ENCODE data around the gene HBS1L.

Gene HBS1L

DNA sequence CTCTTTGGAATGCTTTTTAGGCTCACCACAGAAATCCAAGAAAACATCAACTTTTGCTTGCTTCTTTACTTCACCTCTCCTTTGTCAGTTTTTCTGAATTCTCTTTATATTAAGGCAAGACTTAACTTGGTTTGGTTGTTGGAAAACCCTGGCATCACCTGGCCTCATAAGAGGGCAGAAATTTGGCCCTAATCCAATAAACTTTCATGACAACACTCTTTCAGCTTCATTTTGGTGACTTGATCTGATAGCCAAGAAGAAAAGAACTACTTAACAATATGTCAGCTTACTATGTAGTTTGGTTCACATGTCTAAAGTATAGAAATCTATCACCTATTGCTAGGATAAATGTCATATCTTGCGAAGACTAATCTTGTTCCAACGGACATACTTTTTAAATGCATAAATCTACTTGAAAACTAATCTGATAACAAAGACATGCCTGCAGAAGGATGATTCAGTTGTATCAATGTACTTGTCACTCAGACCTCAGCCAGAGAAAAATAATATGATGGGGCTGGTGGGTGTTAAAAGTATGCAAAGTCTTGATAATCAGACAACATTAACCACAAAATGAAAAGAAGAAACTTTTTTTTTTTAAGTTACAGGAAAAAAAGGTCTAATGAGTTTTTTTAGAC is 19.3 kb upstream of the HBS1L start:
- no peaks in the 10 kb centered on the region for H3K36me3 ChIP-seq
- no peak overlapping the region for H3K27ac ChIP-seq
- no peak overlapping the region for H3K4me3 ChIP-seq (ENCODE audit: low read depth in 1 of 2, low read length in 1 of 2)
- no peak for TF ChIP-seq CTCF (IDR thresholded peaks at IDR 0.05)
- H3K27me3 ChIP-seq: no peaks in the 10 kb centered on the region
- no peaks in the 10 kb centered on the region for H3K9me3 ChIP-seq
- peaks cover 4 to 9% of the 10 kb centered on the region in 2 experiments for H3K4me1 ChIP-seq (ENCODE audit: control insufficient read depth in 1 of 2, insufficient read depth in 1 of 2, low read depth in 1 of 2, low read length in 1 of 2)

DNA sequence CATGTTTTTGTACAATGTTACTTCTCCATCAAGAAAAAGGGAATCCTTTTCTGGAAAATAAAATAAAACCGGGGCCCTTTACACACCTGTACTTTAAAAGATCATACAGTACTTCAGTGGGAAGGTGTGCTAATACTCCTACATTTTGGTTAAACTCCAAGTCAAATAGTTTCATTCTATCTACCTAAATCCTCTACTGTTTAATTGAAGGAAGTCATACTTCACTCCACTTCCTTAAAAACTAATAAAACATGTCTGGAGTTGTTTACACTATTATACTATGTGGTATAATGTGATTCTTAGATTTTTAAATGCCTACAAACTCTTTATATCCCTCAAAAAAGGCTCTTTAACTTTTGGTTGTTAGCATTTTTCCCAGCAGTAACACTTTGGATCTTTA is 18.6 kb upstream of the HBS1L start:
- H3K27ac ChIP-seq: no peak overlapping the region
- no peaks in the 10 kb centered on the region for H3K27me3 ChIP-seq
- H3K36me3 ChIP-seq: no peaks in the 10 kb centered on the region
- no peaks in the 10 kb centered on the region for H3K9me3 ChIP-seq
- no peak overlapping the region for H3K4me3 ChIP-seq (ENCODE audit: low read depth in 1 of 2, low read length in 1 of 2)
- TF ChIP-seq CTCF (IDR thresholded peaks at IDR 0.05): no peak
- H3K4me1 ChIP-seq (ENCODE audit: control insufficient read depth in 1 of 2, insufficient read depth in 1 of 2, low read depth in 1 of 2, low read length in 1 of 2): peaks cover 4 to 9% of the 10 kb centered on the region in 2 experiments

DNA sequence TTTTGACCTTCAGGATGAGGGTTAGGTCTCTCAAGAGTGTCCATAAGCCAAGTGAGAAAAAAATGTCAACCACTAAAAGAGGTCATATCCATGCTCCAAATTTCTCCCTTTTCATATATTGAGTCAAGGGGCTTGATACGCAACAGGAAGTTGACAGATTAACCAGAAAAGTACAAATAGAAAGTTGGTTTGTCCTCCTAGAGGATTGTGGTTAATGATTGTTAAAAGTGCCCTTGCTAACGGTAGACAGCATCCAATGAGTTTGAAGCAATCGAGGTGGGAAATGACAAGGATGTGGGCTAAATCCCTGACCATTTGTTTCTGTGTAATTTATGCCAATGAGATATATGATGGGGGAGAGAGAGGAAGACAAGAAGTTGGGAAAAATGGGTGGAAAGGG is 18.1 kb upstream of the HBS1L start:
- H3K4me1 ChIP-seq (ENCODE audit: control insufficient read depth in 1 of 2, insufficient read depth in 1 of 2, low read depth in 1 of 2, low read length in 1 of 2): peaks cover 4 to 9% of the 10 kb centered on the region in 2 experiments
- no peaks in the 10 kb centered on the region for H3K27me3 ChIP-seq
- no peak overlapping the region for H3K4me3 ChIP-seq (ENCODE audit: low read depth in 1 of 2, low read length in 1 of 2)
- no peaks in the 10 kb centered on the region for H3K36me3 ChIP-seq
- H3K27ac ChIP-seq: no peak overlapping the region
- TF ChIP-seq CTCF (IDR thresholded peaks at IDR 0.05): no peak
- no peaks in the 10 kb centered on the region for H3K9me3 ChIP-seq

DNA sequence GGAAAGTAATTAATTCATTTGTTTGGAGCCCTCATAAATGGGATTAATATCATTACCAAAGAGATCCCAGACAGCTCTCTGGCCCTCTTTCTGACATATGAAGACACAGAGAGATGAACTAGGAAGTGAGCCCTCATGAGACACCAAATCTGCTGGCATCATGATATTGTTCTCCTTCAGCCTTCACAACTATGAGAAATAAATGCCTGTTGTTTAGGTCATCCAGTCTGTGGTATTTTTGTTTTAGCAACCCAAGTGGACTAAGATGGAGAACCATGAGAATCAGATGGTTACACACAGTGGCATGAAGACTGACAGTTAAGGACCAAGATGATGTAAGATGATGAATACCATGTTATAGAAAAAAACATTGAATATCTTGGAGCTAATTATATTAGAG is 16.9 kb upstream of the HBS1L start:
- Histone ChIP-seq H3K36me3 (no peaks in the 10 kb centered on the region), H3K27me3 (no peaks in the 10 kb centered on the region)

DNA sequence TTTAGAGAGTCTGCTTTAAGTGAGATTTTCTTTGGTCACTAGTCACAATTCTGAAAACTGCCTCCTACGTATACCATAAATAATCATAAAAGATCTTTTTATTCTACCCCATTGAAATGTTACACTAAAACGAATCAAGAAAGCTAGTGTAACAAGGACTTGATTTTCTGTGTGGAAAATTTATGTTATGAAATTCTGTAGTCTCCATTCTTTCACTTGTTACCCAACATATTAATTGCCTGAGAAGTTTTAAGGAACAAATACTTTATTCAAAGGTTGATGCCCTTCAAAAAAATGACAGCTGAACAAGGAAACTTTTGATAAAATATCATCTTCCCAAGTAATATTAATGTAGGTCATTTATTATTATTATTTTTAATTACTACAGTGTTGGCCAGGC is 13.3 kb upstream of the HBS1L start:
- Histone ChIP-seq H3K36me3 (no peaks in the 10 kb centered on the region), H3K9me3 (no peaks in the 10 kb centered on the region), H3K4me3 (ENCODE audit: low read depth in 1 of 2, low read length in 1 of 2) (no peak overlapping the region), H3K4me1 (ENCODE audit: control insufficient read depth in 1 of 2, insufficient read depth in 1 of 2, low read depth in 1 of 2, low read length in 1 of 2) (peaks cover 24 to 36% of the 10 kb centered on the region in 2 experiments), H3K27ac (no peak overlapping the region), H3K27me3 (no peaks in the 10 kb centered on the region)
- TF ChIP-seq CTCF (IDR thresholded peaks at IDR 0.05): no peak

More for the DNA sequence above, 16.9 kb upstream of the HBS1L start:
- Histone ChIP-seq H3K9me3 (no peaks in the 10 kb centered on the region), H3K4me1 (ENCODE audit: control insufficient read depth in 1 of 2, insufficient read depth in 1 of 2, low read depth in 1 of 2, low read length in 1 of 2) (peaks cover 13 to 21% of the 10 kb centered on the region in 2 experiments), H3K27ac (no peak overlapping the region), H3K4me3 (ENCODE audit: low read depth in 1 of 2, low read length in 1 of 2) (no peak overlapping the region)
- no peak for TF ChIP-seq CTCF (IDR thresholded peaks at IDR 0.05)
